ENCODE results near the gene RALGPS1. TPM values are rescaled to one million over a fixed set of nuclear protein-coding genes. Genes with fewer than 3 reads are reported as not detected.

The RALGPS1 gene
- total and polyA plus RNA-seq, 2 experiments from 2014 or later = 13.1 to 22.1 TPM

GRCh38 chr9:127214421-127215267, 300.1 kb downstream of the RALGPS1 start:
- H3K9me2 ChIP-seq (replicated peaks; ENCODE audit: insufficient read depth) = no peaks in the 10 kb centered on the region
- H3K36me3 ChIP-seq (replicated peaks; ENCODE audit: insufficient read depth, low read depth) = no peaks in the 10 kb centered on the region
- H3K4me2 ChIP-seq = no peak overlapping the region
- H3K27me3 ChIP-seq = no peaks in the 10 kb centered on the region
- DNase-seq (ENCODE audit: low spot score) = peak; percentile 87
- H4K20me1 ChIP-seq (ENCODE audit: insufficient read depth, poor library complexity, severe bottlenecking) = no peaks in the 10 kb centered on the region
- no peaks in the 10 kb centered on the region for H3K9me3 ChIP-seq (ENCODE audit: low read depth)
- WGBS (ENCODE audit: low lambda C conversion rate, missing lambda C conversion rate) = 28% methylated on average over 6 of the region's 6 CpGs
- H2AFZ ChIP-seq = no peak overlapping the region
- TF ChIP-seq CTCF (IDR thresholded peaks at IDR 0.05; ENCODE audit: poor library complexity) (peak; percentile 80), EZH2 (IDR thresholded peaks at IDR 0.05; ENCODE audit: borderline replicate concordance) (no peak)
- H3K4me3 ChIP-seq = no peak overlapping the region
- no peaks in the 10 kb centered on the region for H3K4me1 ChIP-seq (ENCODE audit: insufficient read depth)
- no peaks in the 10 kb centered on the region for H3K79me2 ChIP-seq
- no peak overlapping the region for H3K27ac ChIP-seq

- TF ChIP-seq EZH2 (IDR thresholded peaks at IDR 0.05; ENCODE audit: borderline replicate concordance) = no peak
- no peak for TF ChIP-seq EZH2phosphoT487 (IDR thresholded peaks at IDR 0.05; ENCODE audit: low read depth, severe bottlenecking, unreplicated experiment)
- TF ChIP-seq CTCF (IDR thresholded peaks at IDR 0.05; ENCODE audit: poor library complexity) = no peak
- 93% methylated on average over 14 of the region's 14 CpGs for WGBS (ENCODE audit: low lambda C conversion rate, missing lambda C conversion rate)
Observed at GRCh38 chr9:127215268-127216209, 301.0 kb downstream of the RALGPS1 start.

GRCh38 chr9:127216210-127216887, 301.8 kb downstream of the RALGPS1 start:
- TF ChIP-seq EZH2 (IDR thresholded peaks at IDR 0.05; ENCODE audit: borderline replicate concordance) = no peak
- no peak for TF ChIP-seq CTCF (IDR thresholded peaks at IDR 0.05; ENCODE audit: poor library complexity)
- no peak for TF ChIP-seq EZH2phosphoT487 (IDR thresholded peaks at IDR 0.05; ENCODE audit: low read depth, severe bottlenecking, unreplicated experiment)
- Histone ChIP-seq H3K9me3 (ENCODE audit: low read depth) (no peaks in the 10 kb centered on the region), H3K4me1 (ENCODE audit: insufficient read depth) (no peaks in the 10 kb centered on the region), H3K4me3 (no peak overlapping the region), H4K20me1 (ENCODE audit: insufficient read depth, poor library complexity, severe bottlenecking) (no peaks in the 10 kb centered on the region), H3K27me3 (no peaks in the 10 kb centered on the region), H2AFZ (no peak overlapping the region), H3K79me2 (no peaks in the 10 kb centered on the region), H3K36me3 (replicated peaks; ENCODE audit: insufficient read depth, low read depth) (no peaks in the 10 kb centered on the region), H3K4me2 (no peak overlapping the region), H3K27ac (no peak overlapping the region), H3K9me2 (replicated peaks; ENCODE audit: insufficient read depth) (no peaks in the 10 kb centered on the region)
- WGBS (ENCODE audit: low lambda C conversion rate, missing lambda C conversion rate) = 93% methylated on average over 7 of the region's 7 CpGs
- no peak for DNase-seq (ENCODE audit: low spot score)

More at GRCh38 chr9:127215268-127216209, 301.0 kb downstream of the RALGPS1 start:
- no peak for DNase-seq (ENCODE audit: low spot score)
- Histone ChIP-seq H2AFZ (no peak overlapping the region), H3K9me3 (ENCODE audit: low read depth) (no peaks in the 10 kb centered on the region), H3K36me3 (replicated peaks; ENCODE audit: insufficient read depth, low read depth) (no peaks in the 10 kb centered on the region), H3K9me2 (replicated peaks; ENCODE audit: insufficient read depth) (no peaks in the 10 kb centered on the region), H3K79me2 (no peaks in the 10 kb centered on the region), H3K27me3 (no peaks in the 10 kb centered on the region), H3K27ac (no peak overlapping the region), H3K4me2 (no peak overlapping the region), H3K4me1 (ENCODE audit: insufficient read depth) (no peaks in the 10 kb centered on the region), H4K20me1 (ENCODE audit: insufficient read depth, poor library complexity, severe bottlenecking) (no peaks in the 10 kb centered on the region), H3K4me3 (no peak overlapping the region)
